Endothelial cell of umbilical vein (primary cell): ENCODE data around the gene TUBB4B. TPM values are rescaled to one million over a fixed set of nuclear protein-coding genes. Genes with fewer than 3 reads are reported as not detected.

Source experiments
- BruUV-seq: library from RNA; stranded (reverse); fragments of 400-500 nt; replicated peaks from 2 replicates; lab custom pipeline; 2021; lab: Mats Ljungman, UMichigan
- CTCF ChIA-PET: fragments of 300-600, 350-600 bp; sonication (Branson Sonifier 250); formaldehyde crosslinking; loops from one replicate; lab custom pipeline; 2021; ENCODE audit warnings: antibody characterized with exemption, inconsistent platforms; lab: Charles Lee
- POLR2A ChIA-PET: fragments of 300-600, 350-600 bp; sonication (Branson Sonifier 250); formaldehyde crosslinking; loops from one replicate; lab custom pipeline; 2021; ENCODE audit warnings: antibody characterized with exemption, inconsistent platforms; lab: Charles Lee
- DNase-seq: peaks from one replicate; pipeline ENCODE4 v3.0.0-alpha.2; 2011; ENCODE audit warnings: low read depth, low spot score
- FAIRE-seq: peaks from 2 replicates; lab custom pipeline; 2011; peaks lifted over from hg19 to GRCh38; lab: Jason Lieb, UNC
- H2AFZ ChIP-seq: 2 replicates; pipeline ENCODE4 v1.6.0; 2012; ENCODE audit warnings: low read depth, low read length, control low read depth, inconsistent platforms
- H3K27ac ChIP-seq: 2 replicates; pipeline ENCODE4 v1.5.1; 2011; ENCODE audit warnings: low read depth, mild to moderate bottlenecking, control low read depth, low read length, moderate library complexity; ENCODE audit not compliant: insufficient read depth
- H3K27me3 ChIP-seq, 2 experiments: 2 replicates each; pipeline versions ENCODE4 v1.6.0 to v1.6.1; 2011; ENCODE audit warnings: low read length in 2 of 2, mixed read lengths in 1 of 2; ENCODE audit not compliant: control insufficient read depth in 2 of 2, insufficient read depth in 2 of 2
- H3K36me3 ChIP-seq, 2 experiments: 2 replicates in 1 of 2; 3 replicates in 1 of 2; pipeline ENCODE4 v1.5.1; 2011; ENCODE audit warnings: low read length in 2 of 2, mild to moderate bottlenecking in 1 of 2, moderate library complexity in 1 of 2; ENCODE audit not compliant: control insufficient read depth in 2 of 2, insufficient read depth in 2 of 2; ENCODE audit errors: extremely low read depth in 1 of 2
- H3K4me1 ChIP-seq: 3 replicates; pipeline ENCODE4 v1.5.1; 2011; ENCODE audit warnings: mild to moderate bottlenecking, low read length; ENCODE audit not compliant: control insufficient read depth, insufficient read depth; ENCODE audit errors: extremely low read depth
- H3K4me2 ChIP-seq: 2 replicates; pipeline ENCODE4 v1.6.1; 2011; ENCODE audit warnings: low read length, control low read depth, mixed read lengths; ENCODE audit not compliant: insufficient read depth
- H3K4me3 ChIP-seq, 3 experiments: fragments of 200-600 bp in 1 of 3; sonication (generic), shearing (Covaris generic) in 1 of 3; replicated peaks in 1 of 3; 2 replicates each; pipeline ENCODE4 v1.5.1; 2011 to 2016; ENCODE audit warnings: control low read depth in 3 of 3, low read length in 3 of 3, mild to moderate bottlenecking in 2 of 3, inconsistent platforms in 1 of 3, low read depth in 1 of 3, moderate library complexity in 1 of 3; ENCODE audit not compliant: insufficient read depth in 1 of 3
- H3K79me2 ChIP-seq: 2 replicates; pipeline ENCODE4 v1.6.0; 2012; ENCODE audit warnings: low read length, inconsistent platforms; ENCODE audit not compliant: control insufficient read depth, insufficient read depth
- H3K9ac ChIP-seq: replicated peaks from 2 replicates; pipeline ENCODE3; 2011; ENCODE audit warnings: low read length, control low read depth; ENCODE audit not compliant: insufficient read depth; ENCODE audit errors: extremely low read depth
- H3K9me1 ChIP-seq: replicated peaks from 3 replicates; pipeline ENCODE4 v1.6.0; 2011; ENCODE audit warnings: mild to moderate bottlenecking, low read length; ENCODE audit not compliant: control insufficient read depth, insufficient read depth; ENCODE audit errors: extremely low read depth
- H3K9me3 ChIP-seq: replicated peaks from 2 replicates; pipeline ENCODE4 v1.5.1; 2012; ENCODE audit warnings: low read length, inconsistent platforms; ENCODE audit not compliant: control insufficient read depth, insufficient read depth
- H4K20me1 ChIP-seq: replicated peaks from 2 replicates; pipeline ENCODE3; 2011; ENCODE audit warnings: mild to moderate bottlenecking, low read length; ENCODE audit not compliant: control insufficient read depth, insufficient read depth; ENCODE audit errors: extremely low read depth
- CTCF ChIP-seq, 2 donors: IDR thresholded peaks; 1 replicate in 1 of 2; 2 replicates in 1 of 2; pipeline ENCODE4 v1.5.1; 2011; ENCODE audit warnings: low read length in 2 of 2, mild to moderate bottlenecking in 2 of 2, moderate library complexity in 2 of 2, control low read depth in 1 of 2, inconsistent platforms in 1 of 2, low read depth in 1 of 2; ENCODE audit not compliant: insufficient read depth in 1 of 2; ENCODE audit errors: extremely low read depth in 1 of 2
- EZH2 ChIP-seq: IDR thresholded peaks from 2 replicates; pipeline ENCODE4 v1.6.1; 2012; ENCODE audit warnings: borderline replicate concordance, low read depth, mild to moderate bottlenecking, moderate library complexity, low read length, inconsistent platforms; ENCODE audit not compliant: severe bottlenecking
- FOS ChIP-seq: IDR thresholded peaks from 2 replicates; pipeline ENCODE4 v1.6.1; 2011; ENCODE audit warnings: mild to moderate bottlenecking, low read length, moderate library complexity, borderline replicate concordance; ENCODE audit not compliant: insufficient read depth
- GATA2 ChIP-seq: IDR thresholded peaks from 2 replicates; pipeline ENCODE4 v1.7.0; 2011; ENCODE audit warnings: low read depth, mild to moderate bottlenecking, moderate library complexity, mixed read lengths, low read length; ENCODE audit not compliant: insufficient read length, insufficient read depth
- JUN ChIP-seq: IDR thresholded peaks from 2 replicates; pipeline ENCODE4 v1.6.1; 2011; ENCODE audit warnings: borderline replicate concordance, low read depth; ENCODE audit not compliant: insufficient read length, insufficient read depth
- MYC ChIP-seq: IDR thresholded peaks from one replicate; pipeline ENCODE4 v1.6.1; 2011; ENCODE audit warnings: mild to moderate bottlenecking, low read depth, low read length
- POLR2A ChIP-seq: IDR thresholded peaks from 2 replicates; pipeline ENCODE4 v1.6.1; 2012; ENCODE audit warnings: low read depth, mild to moderate bottlenecking, control low read depth, low read length
- POLR2AphosphoS5 ChIP-seq: IDR thresholded peaks from 2 replicates; pipeline ENCODE4 v1.6.1; 2012; ENCODE audit warnings: low read depth, mild to moderate bottlenecking, control low read depth, low read length, moderate library complexity; ENCODE audit not compliant: insufficient read depth
- dilution Hi-C: fragments of 300-500 bp; cut with MboI; formaldehyde crosslinking; loops from one replicate; pipeline ENCODE4 v1.15.0; 2019; ENCODE audit warnings: low sequenced_read_pairs; ENCODE audit not compliant: extremely low pct_ligation_motif_present
- intact Hi-C: fragments of 100-400 bp; cut with micrococcal nuclease; formaldehyde crosslinking; loops from one replicate; pipeline ENCODE4 v1.10.0; 2022
- polyA plus RNA-seq, 4 experiments: library from polyadenylated mRNA; depleted of rRNA in 3 of 4; stranded (reverse) in 3 of 4; unstranded in 1 of 4; fragments of >200 nt; gene quantifications; 2 replicates each; pipeline versions ENCODE4 v1.2.1 to v1.2.3, GENCODE V29; 2011 to 2012; ENCODE audit warnings: missing spikeins in 1 of 4
- total RNA-seq: library from RNA; stranded (reverse); gene quantifications from 2 replicates; pipeline ENCODE4 v1.2.3, GENCODE V29; 2021
- TF ChIP-seq, protein P1 (sequence below): IDR thresholded peaks from 2 replicates; pipeline ENCODE4 v1.6.1; 2011; ENCODE audit not compliant: insufficient read depth, insufficient read length

Gene TUBB4B
- total and polyA plus RNA-seq, 2 donors (not counting 3 experiments of a cell fraction or from before 2014, with no cell fraction given), result 418 to 558 TPM

- H3K36me3 ChIP-seq, result no peaks in the 10 kb centered on the region
- intact Hi-C loops (loop anchor here (1.0 to 5.0 kb wide), 3 partner anchors 13 to 448 kb away; partner anchors contain the start of gene RNF208), dilution Hi-C loops (no loop called here)
Observed at GRCh38 chr9:137235424-137236237, 5.5 kb upstream of the TUBB4B start.

More at GRCh38 chr9:137235424-137236237, 5.5 kb upstream of the TUBB4B start:
- Histone ChIP-seq H3K9me3 (no peaks in the 10 kb centered on the region), H3K9ac (no peak overlapping the region), H3K79me2 (peaks cover 4% of the 10 kb centered on the region), H3K9me1 (no peaks in the 10 kb centered on the region), H3K27me3 (no peaks in the 10 kb centered on the region), H3K4me3 (no peak overlapping the region), H4K20me1 (no peaks in the 10 kb centered on the region), H3K27ac (no peak overlapping the region), H3K4me1 (no peaks in the 10 kb centered on the region), H3K4me2 (no peak overlapping the region), H2AFZ (no peak overlapping the region)
- FAIRE-seq (no peak), DNase-seq (no peak)
- no TSS peak for BruUV-seq
- POLR2A ChIA-PET, result interaction anchor here (0.6 kb wide), 4 partner anchors 31 to 149 kb away, joined by 3 to 4 read pairs (median 3); partner anchors contain the start of gene MAN1B1
- CTCF ChIA-PET, result interaction anchor here (0.6 to 2.5 kb wide), 29 partner anchors 11 to 781 kb away, joined by 3 to 63 read pairs (median 6); partner anchors contain the start of genes CYSRT1, NDOR1, NPDC1 and NRARP
- TF ChIP-seq GATA2 (no peak), FOS (no peak), JUN (no peak), CTCF (IDR thresholded peaks at IDR 0.05; ENCODE audit: extremely low read depth in 1 of 2, insufficient read depth in 1 of 2, low read depth in 1 of 2, low read length in 2 of 2) (no peak), POLR2AphosphoS5 (no peak), POLR2A (no peak), MYC (no peak), EZH2 (no peak)
- TF ChIP-seq, protein P1, sequence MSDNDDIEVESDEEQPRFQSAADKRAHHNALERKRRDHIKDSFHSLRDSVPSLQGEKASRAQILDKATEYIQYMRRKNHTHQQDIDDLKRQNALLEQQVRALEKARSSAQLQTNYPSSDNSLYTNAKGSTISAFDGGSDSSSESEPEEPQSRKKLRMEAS, result no peak
